RWPE1 (cell line): ENCODE data around the gene FKBP2.

ENCODE experiments used
- CTCF ChIA-PET: fragments of 350-600 bp; sonication (Branson Sonifier 250); formaldehyde crosslinking; extraction: SDS; loops from one replicate; lab custom pipeline; 2021; lab: Yijun Ruan, JAX
- POLR2A ChIA-PET: fragments of 400-600 bp; formaldehyde crosslinking; extraction: SDS; loops from one replicate; lab custom pipeline; 2020; ENCODE audit warnings: antibody characterized with exemption; ENCODE audit not compliant: low non-redundant PET; lab: Yijun Ruan, JAX
- DNase-seq: peaks from one replicate; pipeline ENCODE4 v3.0.0; 2012; ENCODE audit warnings: low spot score
- H3K27ac ChIP-seq: fragments of 450-650 bp; 2 replicates; pipeline ENCODE4 v1.5.1; 2017
- TF ChIP-seq, protein P1 (sequence below): fragments of 450-650 bp; conservative IDR thresholded peaks from 2 replicates; pipeline ENCODE4 v1.5.1; 2017; ENCODE audit warnings: low read depth, mild to moderate bottlenecking

FKBP2 gene

DNA sequence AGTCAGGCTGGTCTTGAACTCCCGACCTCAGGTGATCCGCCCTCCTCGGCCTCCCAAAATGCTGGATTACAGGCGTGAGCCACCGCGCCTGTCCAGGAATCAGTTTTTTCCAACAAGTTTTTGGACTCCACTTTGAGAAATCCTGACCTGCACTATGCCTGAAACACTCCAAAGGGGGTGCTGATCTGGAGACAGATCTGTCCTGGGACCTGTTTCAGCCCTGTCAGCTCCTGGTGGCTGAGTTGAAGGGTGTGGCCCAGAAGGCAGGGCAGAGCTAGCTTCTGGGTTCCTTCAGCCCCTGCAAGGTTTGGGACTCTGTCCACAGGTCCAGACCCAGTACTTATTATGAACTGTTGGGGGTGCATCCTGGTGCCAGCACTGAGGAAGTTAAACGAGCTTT is 9.3 kb upstream of the FKBP2 start:
- TF ChIP-seq, protein P1, sequence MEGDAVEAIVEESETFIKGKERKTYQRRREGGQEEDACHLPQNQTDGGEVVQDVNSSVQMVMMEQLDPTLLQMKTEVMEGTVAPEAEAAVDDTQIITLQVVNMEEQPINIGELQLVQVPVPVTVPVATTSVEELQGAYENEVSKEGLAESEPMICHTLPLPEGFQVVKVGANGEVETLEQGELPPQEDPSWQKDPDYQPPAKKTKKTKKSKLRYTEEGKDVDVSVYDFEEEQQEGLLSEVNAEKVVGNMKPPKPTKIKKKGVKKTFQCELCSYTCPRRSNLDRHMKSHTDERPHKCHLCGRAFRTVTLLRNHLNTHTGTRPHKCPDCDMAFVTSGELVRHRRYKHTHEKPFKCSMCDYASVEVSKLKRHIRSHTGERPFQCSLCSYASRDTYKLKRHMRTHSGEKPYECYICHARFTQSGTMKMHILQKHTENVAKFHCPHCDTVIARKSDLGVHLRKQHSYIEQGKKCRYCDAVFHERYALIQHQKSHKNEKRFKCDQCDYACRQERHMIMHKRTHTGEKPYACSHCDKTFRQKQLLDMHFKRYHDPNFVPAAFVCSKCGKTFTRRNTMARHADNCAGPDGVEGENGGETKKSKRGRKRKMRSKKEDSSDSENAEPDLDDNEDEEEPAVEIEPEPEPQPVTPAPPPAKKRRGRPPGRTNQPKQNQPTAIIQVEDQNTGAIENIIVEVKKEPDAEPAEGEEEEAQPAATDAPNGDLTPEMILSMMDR, result no peak
- DNase-seq, result no peak
- ChIA-PET POLR2A (no interaction called here), CTCF (interaction anchor here (1.7 kb wide), 1 partner anchor 69 kb away, joined by 6 read pairs; the partner anchor contains the start of gene CATSPERZ)
- peak overlapping the region; percentile 98 for H3K27ac ChIP-seq

DNA sequence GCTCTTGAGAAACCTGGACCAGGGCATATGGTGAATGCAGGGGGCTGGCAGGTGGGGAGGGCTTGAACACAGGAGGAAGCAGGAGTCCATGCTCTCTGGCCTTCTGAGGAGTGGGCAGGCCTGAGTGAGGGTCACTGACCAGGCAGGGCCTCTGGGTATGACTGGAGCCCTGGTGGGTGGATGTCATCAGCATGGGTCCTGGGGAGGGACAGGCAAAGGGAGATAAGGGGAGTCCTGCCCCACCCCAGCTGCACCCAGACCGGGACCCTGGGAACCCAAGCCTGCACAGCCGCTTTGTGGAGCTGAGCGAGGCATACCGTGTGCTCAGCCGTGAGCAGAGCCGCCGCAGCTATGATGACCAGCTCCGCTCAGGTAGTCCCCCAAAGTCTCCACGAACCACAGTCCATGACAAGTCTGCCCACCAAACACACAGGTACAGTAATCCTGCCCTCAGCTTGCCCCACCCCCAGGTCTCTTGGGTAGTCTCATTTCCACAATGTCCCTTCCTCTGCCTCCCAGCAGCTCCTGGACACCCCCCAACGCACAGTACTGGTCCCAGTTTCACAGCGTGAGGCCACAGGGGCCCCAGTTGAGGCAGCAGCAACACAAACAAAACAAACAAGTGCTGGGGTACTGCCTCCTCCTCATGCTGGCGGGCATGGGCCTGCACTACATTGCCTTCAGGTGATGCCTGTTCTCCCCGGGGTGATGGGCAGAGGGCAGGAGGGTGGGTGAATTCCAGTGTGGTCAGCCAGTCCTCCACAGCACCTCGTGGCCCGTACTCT is 8.5 kb upstream of the FKBP2 start:
- TF ChIP-seq, protein P1, result no peak
- DNase-seq, result no peak
- H3K27ac ChIP-seq, result peak overlapping the region; percentile 98
- ChIA-PET POLR2A (interaction anchor here (0.6 to 1.0 kb wide), 3 partner anchors 9 to 99 kb away, joined by 3 read pairs; partner anchors contain the start of gene FKBP2), CTCF (interaction anchor here (0.6 to 1.7 kb wide), 4 partner anchors 19 to 382 kb away, joined by 3 to 6 read pairs (median 4); partner anchors contain the start of genes CATSPERZ and PLCB3)

DNA sequence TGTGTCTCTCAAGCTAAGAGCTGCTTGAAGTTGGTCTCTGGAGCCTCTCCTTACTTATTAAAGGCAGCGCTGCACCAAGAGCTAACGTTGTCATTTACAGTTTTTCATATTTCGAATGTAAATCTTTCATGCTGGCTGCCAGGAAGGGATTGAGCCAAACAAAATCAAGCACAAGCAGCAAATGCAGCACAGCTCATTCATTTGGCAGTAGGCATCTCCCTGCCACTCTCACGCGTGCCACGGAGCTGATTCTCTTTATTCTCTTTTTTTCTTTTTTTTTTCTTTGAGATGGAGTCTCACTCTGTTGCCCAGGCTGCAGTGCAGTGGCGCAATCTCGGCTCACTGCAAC is 8.0 kb upstream of the FKBP2 start:
- CTCF ChIA-PET, result interaction anchor here (0.6 to 1.7 kb wide), 5 partner anchors 19 to 382 kb away, joined by 3 to 6 read pairs (median 3); partner anchors contain the start of genes CATSPERZ and PLCB3
- H3K27ac ChIP-seq, result peak overlapping the region; percentile 98
- no peak for DNase-seq
- TF ChIP-seq, protein P1, result no peak
- POLR2A ChIA-PET, result interaction anchor here (0.6 to 1.0 kb wide), 3 partner anchors 8 to 99 kb away, joined by 3 read pairs; partner anchors contain the start of gene FKBP2

DNA sequence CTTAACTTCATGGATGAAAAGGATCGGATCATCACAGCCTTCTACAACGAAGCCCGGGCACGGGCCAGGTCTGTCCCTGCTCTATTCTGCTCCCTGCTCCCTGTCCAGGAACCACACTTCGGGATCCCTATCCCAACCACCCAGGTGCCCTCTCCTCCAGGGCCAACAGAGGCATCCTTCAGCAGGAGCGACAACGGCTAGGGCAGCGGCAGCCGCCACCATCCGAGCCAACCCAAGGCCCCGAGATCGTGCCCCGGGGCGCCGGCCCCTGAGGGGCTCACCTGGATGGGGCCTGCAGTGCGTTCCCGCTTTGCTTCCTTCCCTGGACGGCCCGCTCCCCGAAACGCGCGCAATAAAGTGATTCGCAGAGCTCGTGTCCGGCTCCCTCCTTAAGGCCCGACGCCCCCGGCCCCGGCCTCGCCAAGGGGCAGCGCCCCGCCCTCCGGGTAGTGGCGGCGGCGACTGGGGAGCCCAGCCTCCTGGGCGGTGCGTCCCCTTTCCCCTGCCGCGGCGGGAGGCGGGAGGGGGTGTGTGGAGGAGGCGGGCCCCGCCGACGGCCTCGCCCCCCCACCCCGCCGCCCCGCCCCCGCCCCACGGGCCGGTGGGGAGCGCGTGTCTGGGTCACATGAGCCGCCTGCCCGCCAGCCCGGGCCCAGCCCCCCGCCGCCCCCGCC is 6.8 kb upstream of the FKBP2 start, which contains the start of gene VEGFB:
VEGFB (plus strand) TSS at position 672 of the 674 bp plus-strand sequence. CDS start 250 bp downstream, outside the sequence.
- no peak for DNase-seq
- H3K27ac ChIP-seq, result peak within 1 kb of the TSS; percentile 98
- TF ChIP-seq, protein P1, result no peak
- POLR2A ChIA-PET, result no interaction called here
- CTCF ChIA-PET, result interaction anchor here (0.9 kb wide), 1 partner anchor 67 kb away, joined by 3 read pairs; no protein-coding TSS in a partner anchor

DNA sequence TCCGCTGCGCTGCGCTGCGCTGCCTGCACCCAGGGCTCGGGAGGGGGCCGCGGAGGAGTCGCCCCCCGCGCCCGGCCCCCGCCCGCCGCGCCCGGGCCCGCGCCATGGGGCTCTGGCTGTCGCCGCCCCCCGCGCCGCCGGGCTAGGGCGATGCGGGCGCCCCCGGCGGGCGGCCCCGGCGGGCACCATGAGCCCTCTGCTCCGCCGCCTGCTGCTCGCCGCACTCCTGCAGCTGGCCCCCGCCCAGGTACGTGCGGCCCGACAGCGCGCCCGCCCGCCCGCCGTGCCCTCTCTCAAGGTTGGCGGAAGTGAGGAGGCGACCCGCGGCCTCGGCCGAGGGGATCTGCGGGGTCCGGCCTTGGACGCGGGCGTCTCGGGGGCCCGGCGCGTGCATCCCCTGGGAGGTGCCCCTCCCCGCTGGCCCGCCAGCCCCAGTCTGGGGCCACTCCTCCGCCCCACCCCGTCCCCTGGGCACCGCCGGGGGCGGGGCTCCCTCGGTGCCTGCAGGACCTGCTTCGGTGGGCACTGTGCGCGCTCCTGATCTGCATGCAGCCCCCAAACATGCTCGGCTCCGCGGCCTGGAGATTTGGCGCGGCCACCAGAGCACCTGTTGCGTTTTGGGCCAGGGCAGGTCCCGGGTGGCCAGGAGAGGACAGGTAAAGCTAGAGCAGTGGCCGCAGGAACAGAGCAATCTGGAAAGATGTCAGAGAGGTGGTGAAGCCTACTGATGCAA is 6.1 kb upstream of the FKBP2 start:
- no peak for DNase-seq
- TF ChIP-seq, protein P1, result no peak
- H3K27ac ChIP-seq, result peak overlapping the region; percentile 98
- CTCF ChIA-PET, result no interaction called here
- POLR2A ChIA-PET, result interaction anchor here (0.6 kb wide), 1 partner anchor 23 kb away, joined by 5 read pairs; no protein-coding TSS in a partner anchor
